ENCODE measurements around the gene CCDC192.

DNA sequence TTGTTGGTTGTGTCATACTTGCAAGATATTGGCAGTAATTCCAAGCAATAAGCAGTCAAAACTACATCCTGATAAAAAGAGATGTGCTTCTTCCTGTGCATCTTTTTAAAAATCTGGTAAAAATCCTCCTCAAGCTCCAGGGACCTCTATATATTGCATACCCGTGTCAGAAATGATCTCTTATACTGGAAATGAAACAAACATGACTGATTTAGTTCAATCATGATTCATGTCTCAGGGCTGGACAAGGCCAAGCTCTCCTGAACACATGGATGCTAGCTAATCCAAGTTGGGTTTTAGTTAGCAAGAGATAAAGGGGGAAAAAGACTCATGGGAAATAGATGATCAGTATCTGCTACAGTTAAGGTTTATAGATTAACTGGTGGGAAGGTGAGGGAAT is 69.3 kb downstream of the CCDC192 start:
- TF ChIP-seq, protein P1, sequence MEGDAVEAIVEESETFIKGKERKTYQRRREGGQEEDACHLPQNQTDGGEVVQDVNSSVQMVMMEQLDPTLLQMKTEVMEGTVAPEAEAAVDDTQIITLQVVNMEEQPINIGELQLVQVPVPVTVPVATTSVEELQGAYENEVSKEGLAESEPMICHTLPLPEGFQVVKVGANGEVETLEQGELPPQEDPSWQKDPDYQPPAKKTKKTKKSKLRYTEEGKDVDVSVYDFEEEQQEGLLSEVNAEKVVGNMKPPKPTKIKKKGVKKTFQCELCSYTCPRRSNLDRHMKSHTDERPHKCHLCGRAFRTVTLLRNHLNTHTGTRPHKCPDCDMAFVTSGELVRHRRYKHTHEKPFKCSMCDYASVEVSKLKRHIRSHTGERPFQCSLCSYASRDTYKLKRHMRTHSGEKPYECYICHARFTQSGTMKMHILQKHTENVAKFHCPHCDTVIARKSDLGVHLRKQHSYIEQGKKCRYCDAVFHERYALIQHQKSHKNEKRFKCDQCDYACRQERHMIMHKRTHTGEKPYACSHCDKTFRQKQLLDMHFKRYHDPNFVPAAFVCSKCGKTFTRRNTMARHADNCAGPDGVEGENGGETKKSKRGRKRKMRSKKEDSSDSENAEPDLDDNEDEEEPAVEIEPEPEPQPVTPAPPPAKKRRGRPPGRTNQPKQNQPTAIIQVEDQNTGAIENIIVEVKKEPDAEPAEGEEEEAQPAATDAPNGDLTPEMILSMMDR (IDR thresholded peaks at IDR 0.05), result no peak
- no peak for TF ChIP-seq POLR2A (IDR thresholded peaks at IDR 0.05)
